GM18498 (cell line): ENCODE results near the gene MUC5B.
"Not testable (repeated sequence)": the region's sequence is repeated elsewhere in the genome, so short reads cannot be mapped to it uniquely, and the experiment has no call there.

Experiments
- ATAC-seq: cut with Tn5 transposase; IDR thresholded peaks from one replicate; pipeline ENCODE4 v1.9.1; 2021; ENCODE audit warnings: mild to moderate bottlenecking, moderate library complexity; ENCODE audit not compliant: unreplicated experiment

MUC5B gene

DNA sequence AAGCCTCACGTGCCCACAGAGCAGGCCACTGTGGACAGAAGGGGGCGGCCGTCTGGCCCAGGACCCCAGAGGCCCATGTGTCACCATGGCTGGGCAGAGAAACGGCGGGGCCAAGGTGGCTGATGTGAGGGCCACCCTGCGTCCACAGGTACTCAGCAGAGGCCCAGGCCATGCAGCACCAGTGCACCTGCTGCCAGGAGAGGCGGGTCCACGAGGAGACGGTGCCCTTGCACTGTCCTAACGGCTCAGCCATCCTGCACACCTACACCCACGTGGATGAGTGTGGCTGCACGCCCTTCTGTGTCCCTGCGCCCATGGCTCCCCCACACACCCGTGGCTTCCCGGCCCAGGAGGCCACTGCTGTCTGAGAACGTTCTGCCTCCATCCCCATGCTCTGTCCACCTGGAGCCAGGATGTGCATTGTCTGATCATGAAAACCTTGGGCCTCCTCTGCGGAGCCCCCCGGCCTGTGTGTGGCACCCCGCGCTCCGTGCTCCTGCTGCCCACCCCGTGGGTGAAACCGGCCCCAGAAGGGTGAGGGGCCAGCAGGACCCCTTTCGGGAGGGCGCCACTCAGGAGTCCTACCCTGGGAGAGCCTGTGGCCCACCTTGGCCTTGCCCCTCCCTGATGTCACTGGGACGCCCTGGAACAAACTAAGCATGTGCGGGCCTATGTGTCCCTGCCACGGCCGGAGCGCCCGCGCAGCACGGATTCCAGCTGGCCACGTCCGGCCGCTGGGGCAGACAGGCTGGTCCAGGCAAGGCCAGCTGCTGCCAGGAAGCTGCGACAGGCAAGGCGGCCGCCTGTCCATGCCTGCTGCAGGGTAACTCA is 38.6 kb downstream of the MUC5B start:
- no peak for ATAC-seq

GRCh38 chr11:1262172-1263006 is 39.5 kb downstream of the MUC5B start:
- ATAC-seq: peak; percentile 86

GRCh38 chr11:1263010-1263409 is 40.1 kb downstream of the MUC5B start:
- ATAC-seq: no peak

DNA sequence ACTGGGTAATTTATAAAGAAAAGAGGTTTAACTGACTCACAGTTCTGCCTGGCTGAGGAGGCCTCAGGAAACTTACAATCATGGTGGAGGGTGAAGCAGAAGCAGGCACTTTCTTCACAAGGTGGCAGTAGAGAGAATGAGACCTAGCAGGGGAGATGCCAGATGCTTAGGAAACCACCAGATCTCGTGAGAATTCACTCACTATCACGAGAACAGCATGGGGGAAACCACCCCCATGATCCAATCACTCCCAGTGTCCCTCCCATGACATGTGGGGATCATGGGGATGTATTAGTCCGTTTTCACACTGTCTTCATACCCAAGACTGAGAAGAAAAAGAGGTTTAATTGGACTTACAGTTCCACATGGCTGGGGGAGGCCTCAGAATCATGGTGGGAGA is 41.6 kb downstream of the MUC5B start:
- not testable (repeated sequence) for ATAC-seq

DNA sequence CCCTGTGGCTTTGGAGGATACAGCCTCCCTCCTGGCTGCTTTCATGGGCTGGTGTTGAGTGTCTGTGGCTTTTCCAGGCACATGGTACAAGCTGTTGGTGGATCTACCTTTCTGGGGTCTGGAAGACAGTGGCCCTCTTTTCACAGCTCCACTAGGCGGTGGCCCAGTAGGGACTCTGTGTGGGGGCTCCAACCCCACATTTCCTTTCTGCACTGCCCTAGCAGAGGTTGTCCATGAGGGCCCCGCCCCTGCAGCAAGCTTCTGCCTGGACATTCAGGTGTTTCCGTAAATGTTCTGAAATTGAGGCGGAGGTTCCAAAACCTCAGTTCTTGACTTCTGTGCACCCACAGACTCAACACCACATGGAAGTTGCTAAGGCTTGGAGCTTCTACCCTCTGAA is 42.6 kb downstream of the MUC5B start:
- not testable (repeated sequence) for ATAC-seq

DNA sequence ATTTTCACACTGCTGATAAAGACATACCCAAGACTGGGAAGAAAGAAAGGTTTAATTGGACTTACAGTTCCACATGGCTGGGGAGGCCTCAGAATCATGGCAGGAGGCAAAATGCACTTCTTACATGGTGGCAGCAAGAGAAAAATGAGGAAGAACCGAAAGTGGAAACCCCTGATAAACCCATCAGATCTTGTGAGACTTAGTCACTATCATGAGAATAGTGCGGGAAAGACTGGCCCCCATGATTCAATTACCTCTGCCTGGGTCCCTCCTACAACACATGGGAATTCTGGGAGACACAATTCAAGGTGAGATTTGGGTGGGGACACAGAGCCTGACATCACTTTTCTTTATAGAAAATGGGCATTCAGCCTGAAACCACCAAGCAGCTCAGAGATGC is 44.1 kb downstream of the MUC5B start:
- not testable (repeated sequence) for ATAC-seq

- ATAC-seq: no peak
Measured at GRCh38 chr11:1267441-1268100, 44.7 kb downstream of the MUC5B start.

- ATAC-seq: no peak
Measured at GRCh38 chr11:1269957-1270356, 47.1 kb downstream of the MUC5B start.

GRCh38 chr11:1270476-1270875 is 47.6 kb downstream of the MUC5B start:
- no peak for ATAC-seq

- ATAC-seq: no peak
Measured at GRCh38 chr11:1271002-1271401, 48.1 kb downstream of the MUC5B start.

- no peak for ATAC-seq
Measured at GRCh38 chr11:1271406-1271805, 48.5 kb downstream of the MUC5B start.

DNA sequence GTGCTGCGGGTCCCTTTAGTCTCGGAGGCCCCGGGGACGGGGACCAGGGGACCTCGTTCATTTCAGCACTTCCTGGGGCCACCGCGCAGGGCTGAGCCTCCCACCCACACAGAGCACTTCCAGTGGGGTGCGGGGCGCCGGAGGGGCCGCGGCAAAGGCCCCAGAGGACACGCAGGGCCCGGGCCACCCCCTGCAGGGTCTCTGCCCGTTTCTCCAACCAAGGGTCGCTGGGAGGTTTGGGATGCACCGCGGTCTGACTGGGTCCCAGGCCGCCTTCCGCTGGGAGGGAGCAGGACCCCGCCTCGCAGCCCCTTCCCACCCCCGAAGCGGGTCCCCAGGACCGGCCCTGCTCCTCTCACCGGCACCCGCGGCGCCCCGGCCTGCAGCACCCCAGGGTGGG is 49.1 kb downstream of the MUC5B start:
- ATAC-seq: no peak

DNA sequence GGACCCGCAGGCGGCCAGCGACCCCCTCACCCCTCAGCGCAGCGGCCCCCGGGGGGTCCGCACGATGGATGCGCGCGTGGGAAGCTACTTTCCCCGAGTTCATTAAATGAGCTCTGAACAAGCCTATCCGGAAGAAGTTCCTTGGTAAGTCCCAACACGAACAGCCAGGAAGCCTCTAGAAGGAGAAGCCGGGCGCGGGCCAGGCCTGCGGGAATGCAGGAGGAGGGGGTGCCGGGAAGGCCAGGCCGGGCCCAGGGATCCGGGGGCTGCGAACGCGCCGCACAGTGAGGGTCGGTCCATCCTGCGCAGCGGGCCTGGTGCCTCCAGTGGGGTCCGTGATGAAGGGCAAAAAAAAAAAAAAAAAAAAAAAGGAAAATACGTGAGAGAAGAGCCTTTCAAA is 49.7 kb downstream of the MUC5B start:
- no peak for ATAC-seq

DNA sequence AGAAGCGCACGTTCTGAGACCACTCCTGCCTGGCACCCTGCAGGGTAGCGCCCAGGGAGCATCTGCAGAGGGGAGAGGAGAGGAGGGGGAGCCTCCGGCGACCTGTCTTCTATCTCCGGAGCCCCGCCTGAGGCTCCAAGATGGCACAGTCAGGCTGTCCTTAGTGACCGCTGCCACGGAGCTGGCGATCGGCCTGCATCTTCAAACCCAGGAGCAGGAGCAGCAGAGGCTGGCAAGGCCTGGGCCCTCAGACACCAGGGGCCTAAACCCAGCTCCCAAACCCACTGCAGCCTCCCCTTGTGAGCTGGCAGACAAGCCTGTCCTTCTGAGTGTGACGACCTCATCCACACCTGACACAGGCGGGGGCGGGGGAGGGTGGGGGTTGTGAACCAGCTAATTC is 51.6 kb downstream of the MUC5B start:
- ATAC-seq: no peak

- ATAC-seq: no peak
Measured at GRCh38 chr11:1275021-1275420, 52.2 kb downstream of the MUC5B start.

- no peak for ATAC-seq
Measured at GRCh38 chr11:1276041-1276790, 53.4 kb downstream of the MUC5B start.

GRCh38 chr11:1276866-1277615 is 54.2 kb downstream of the MUC5B start:
- ATAC-seq: no peak

DNA sequence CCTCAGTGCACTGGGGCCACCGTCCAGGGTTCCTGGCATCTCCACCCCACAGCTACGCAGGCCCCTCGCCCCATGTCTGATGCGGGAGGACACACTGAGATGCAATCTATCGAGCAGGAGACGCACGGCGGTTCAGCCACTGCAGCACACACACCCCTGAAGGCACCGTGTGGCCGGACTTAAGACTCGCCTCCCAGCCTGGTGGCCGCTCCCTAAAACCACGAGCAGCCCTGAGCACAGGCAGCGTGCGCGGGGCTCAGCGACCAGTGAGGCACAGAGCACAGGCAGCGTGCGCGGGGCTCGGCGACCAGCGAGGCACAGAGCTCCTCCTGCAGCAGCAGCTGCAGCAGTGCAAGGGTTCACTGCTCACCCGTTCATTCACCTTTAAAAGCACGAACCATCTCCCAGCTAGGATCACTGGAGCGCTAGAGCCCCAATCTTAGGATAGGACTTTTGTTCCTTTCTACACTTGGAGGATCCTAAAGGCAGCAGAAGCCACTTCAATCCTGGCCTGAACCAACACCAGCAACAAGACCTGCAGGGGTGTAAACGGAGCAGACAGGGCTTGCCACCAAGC is 55.2 kb downstream of the MUC5B start:
- ATAC-seq: no peak

DNA sequence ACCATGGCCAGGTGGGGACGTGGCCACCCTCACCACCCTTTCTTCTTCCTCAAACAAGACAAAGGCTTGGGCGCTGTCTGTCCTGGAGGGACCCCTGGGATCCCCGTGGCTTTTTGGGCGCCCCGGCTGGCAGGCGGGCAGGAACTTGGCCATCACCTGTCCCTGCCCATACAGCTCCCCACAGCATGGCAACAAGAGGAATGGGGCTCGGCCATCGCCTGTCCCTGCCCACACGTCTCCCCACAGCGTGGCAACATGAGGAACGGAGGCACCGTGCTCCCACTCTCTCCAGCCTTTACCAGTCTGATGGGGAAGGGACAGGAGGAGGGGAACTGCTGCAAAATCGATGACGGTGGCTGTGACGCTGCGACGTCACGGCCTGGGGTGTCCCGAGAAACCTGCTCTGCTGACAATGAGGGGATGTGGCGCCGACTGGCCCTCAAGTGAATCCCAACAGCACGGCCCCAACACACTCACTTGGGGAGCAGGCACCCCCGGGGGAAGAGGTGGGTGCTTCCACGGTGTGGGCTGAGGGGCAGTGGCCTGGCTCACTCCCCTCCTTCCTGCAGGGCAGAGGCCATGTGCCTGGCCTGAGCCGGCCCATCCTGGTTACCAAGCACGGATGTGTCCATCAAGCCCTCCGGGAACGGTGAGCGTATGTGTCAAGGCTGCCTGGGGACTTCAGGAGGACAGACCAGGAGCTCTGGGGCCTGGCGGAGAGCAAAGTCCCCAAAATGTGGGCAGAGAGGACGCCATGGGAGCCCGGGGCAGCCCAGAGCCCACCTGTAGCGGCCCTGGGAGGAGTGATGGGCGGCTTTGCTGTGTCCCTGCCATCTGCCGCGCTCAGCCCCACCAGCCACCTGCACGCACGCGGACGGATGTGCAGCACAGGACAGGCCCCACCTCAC is 56.2 kb downstream of the MUC5B start:
- no peak for ATAC-seq
